Activated B cell treated with CpG ODN at 0.5 μM for 24 hours (primary cell): ENCODE data around the gene KCNAB2. TPM values are rescaled to one million over a fixed set of nuclear protein-coding genes. Genes with fewer than 3 reads are reported as not detected.

Source experiments
- ATAC-seq: fragments of 200-7000 bp; cut with Tn5 transposase; one replicate; pipeline ENCODE4 v1.10.0; 2021; ENCODE audit warnings: low read depth, mild to moderate bottlenecking, moderate library complexity
- CTCF ChIA-PET: fragments of 350-600 bp; sonication (Branson Sonifier 250); formaldehyde crosslinking; loops from one replicate; lab custom pipeline; 2021; ENCODE audit warnings: antibody characterized with exemption; lab: Charles Lee
- POLR2A ChIA-PET: fragments of 350-600 bp; sonication (Branson Sonifier 250); formaldehyde crosslinking; loops from one replicate; lab custom pipeline; 2021; ENCODE audit warnings: antibody characterized with exemption; lab: Charles Lee
- DNase-seq: peaks from one replicate; pipeline ENCODE4 v3.0.0; 2022
- H3K27ac Mint-ChIP-seq: one replicate; pipeline ENCODE4 v1.8.0; 2020; ENCODE audit warnings: mixed read lengths
- H3K27me3 Mint-ChIP-seq: one replicate; pipeline ENCODE4 v1.8.0; 2021; ENCODE audit warnings: mixed read lengths
- H3K36me3 Mint-ChIP-seq: one replicate; pipeline ENCODE4 v1.8.0; 2021; ENCODE audit warnings: low read depth, mixed read lengths
- H3K4me1 Mint-ChIP-seq: one replicate; pipeline ENCODE4 v1.8.0; 2021; ENCODE audit warnings: mixed read lengths
- H3K4me3 Mint-ChIP-seq: one replicate; pipeline ENCODE4 v1.8.0; 2020; ENCODE audit warnings: mild to moderate bottlenecking, mixed read lengths
- H3K9me3 Mint-ChIP-seq: one replicate; pipeline ENCODE4 v1.8.0; 2020; ENCODE audit warnings: mixed read lengths
- intact Hi-C: fragments of 100-400 bp; cut with micrococcal nuclease; formaldehyde crosslinking; loops from one replicate; pipeline ENCODE4 v1.15.1; 2024
- total RNA-seq: library from RNA; stranded (reverse); gene quantifications from 2 replicates; pipeline ENCODE4 v1.2.3, GENCODE V29; 2022
- TF ChIP-seq, protein P1 (sequence below): fragments of 200-600 bp; IDR thresholded peaks from one replicate; pipeline ENCODE4 v1.8.0; 2022; ENCODE audit warnings: antibody characterized with exemption, mild to moderate bottlenecking

The KCNAB2 gene
- total RNA-seq, 1 donor from 2014 or later: 121 TPM

DNA sequence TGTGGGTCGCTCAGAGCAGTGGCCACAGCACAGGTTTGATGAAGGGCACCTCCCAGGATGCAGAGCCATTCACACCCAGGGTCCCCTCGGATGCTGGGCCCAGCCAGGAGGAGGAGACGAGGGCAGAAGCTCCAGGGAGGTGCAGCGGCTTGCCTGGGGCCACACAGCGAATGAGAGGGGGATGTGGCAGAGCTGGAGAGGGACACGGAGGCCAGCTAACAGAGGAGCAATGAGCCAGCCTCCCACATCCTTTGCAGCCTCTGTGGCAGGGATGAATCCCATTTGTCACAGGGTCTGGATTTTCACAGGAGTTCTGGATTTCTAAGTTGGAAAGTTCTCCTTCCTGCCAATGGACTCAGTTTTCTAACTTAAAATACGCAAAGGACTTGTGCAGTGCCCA, 98.5 kb downstream of the KCNAB2 start:
- ChIA-PET CTCF (no interaction called here), POLR2A (no interaction called here)
- intact Hi-C loops: no loop called here

DNA sequence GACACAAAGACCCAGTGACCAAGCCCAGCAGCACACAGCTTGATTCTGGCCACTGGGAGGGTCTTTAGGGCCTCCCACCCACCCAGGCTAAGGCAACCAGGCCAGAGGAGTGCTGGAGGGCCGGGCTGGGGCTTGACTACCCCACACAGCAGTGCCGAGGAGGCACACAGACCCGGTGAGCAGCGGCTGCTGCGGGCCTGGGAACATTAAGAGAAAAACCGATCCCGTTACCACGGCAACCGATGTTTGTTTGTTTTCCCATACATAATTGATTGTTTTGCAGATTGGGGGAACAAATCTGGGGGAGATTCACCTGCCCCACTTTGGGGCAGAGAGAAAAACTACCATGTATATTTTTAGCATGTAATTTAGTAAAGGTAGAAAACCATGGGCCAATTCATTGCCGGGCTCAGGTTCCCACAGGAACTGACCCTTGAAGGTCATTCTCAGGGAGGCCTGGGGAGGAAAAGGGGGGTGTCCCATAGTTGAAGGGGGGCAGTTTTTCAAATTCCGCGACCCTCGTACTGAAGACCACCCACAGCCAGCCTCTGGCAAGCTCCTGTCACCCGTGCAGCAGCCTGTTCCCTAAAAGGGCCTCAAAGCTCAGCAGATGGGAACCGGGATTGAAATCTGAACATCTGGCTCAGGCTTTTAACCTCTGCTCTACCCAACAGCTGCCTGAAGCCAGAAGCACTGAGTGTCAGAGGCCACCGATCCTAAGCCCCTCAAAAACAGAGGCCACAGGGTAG, 99.1 kb downstream of the KCNAB2 start:
- peaks cover 7% of the 10 kb centered on the region for H3K4me1 Mint-ChIP-seq
- no peak for DNase-seq
- no peak for ATAC-seq
- H3K4me3 Mint-ChIP-seq: no peak overlapping the region
- peaks cover 15% of the 10 kb centered on the region for H3K27me3 Mint-ChIP-seq
- CTCF ChIA-PET: no interaction called here
- H3K9me3 Mint-ChIP-seq: no peaks in the 10 kb centered on the region
- POLR2A ChIA-PET: no interaction called here
- H3K36me3 Mint-ChIP-seq: no peaks in the 10 kb centered on the region
- no peak overlapping the region for H3K27ac Mint-ChIP-seq
- TF ChIP-seq, protein P1, sequence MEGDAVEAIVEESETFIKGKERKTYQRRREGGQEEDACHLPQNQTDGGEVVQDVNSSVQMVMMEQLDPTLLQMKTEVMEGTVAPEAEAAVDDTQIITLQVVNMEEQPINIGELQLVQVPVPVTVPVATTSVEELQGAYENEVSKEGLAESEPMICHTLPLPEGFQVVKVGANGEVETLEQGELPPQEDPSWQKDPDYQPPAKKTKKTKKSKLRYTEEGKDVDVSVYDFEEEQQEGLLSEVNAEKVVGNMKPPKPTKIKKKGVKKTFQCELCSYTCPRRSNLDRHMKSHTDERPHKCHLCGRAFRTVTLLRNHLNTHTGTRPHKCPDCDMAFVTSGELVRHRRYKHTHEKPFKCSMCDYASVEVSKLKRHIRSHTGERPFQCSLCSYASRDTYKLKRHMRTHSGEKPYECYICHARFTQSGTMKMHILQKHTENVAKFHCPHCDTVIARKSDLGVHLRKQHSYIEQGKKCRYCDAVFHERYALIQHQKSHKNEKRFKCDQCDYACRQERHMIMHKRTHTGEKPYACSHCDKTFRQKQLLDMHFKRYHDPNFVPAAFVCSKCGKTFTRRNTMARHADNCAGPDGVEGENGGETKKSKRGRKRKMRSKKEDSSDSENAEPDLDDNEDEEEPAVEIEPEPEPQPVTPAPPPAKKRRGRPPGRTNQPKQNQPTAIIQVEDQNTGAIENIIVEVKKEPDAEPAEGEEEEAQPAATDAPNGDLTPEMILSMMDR: no peak
- intact Hi-C loops: no loop called here

More for the DNA sequence above, 98.5 kb downstream of the KCNAB2 start:
- ATAC-seq: no peak
- Mint-ChIP-seq H3K27me3 (peaks cover 15% of the 10 kb centered on the region), H3K27ac (no peak overlapping the region), H3K9me3 (no peaks in the 10 kb centered on the region), H3K36me3 (no peaks in the 10 kb centered on the region), H3K4me3 (no peak overlapping the region), H3K4me1 (peaks cover 7% of the 10 kb centered on the region)
- TF ChIP-seq, protein P1: no peak
- no peak for DNase-seq

DNA sequence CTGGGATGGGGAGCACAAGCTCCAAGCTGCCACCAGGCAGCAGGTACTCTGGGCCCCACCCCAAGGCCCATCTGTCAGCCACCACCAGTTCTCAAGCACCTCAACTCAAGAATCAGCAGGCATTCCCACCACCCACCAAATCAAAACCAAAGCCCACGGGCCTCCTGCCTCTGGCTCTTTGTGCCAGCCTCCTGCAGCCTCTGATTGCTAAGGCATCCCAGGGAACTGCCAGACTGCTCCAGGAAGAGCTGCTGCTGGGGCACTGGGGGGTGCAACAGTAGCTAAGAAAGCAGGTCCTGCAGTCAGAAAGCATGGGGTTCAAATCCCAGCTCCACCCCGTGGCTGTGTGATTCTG, 99.7 kb downstream of the KCNAB2 start:
- no peaks in the 10 kb centered on the region for H3K36me3 Mint-ChIP-seq
- POLR2A ChIA-PET: no interaction called here
- no peaks in the 10 kb centered on the region for H3K9me3 Mint-ChIP-seq
- CTCF ChIA-PET: no interaction called here
- no peak for DNase-seq
- peaks cover 15% of the 10 kb centered on the region for H3K27me3 Mint-ChIP-seq
- TF ChIP-seq, protein P1: no peak
- no peak overlapping the region for H3K27ac Mint-ChIP-seq
- intact Hi-C loops: no loop called here
- peaks cover 7% of the 10 kb centered on the region for H3K4me1 Mint-ChIP-seq
- no peak overlapping the region for H3K4me3 Mint-ChIP-seq
- no peak for ATAC-seq

DNA sequence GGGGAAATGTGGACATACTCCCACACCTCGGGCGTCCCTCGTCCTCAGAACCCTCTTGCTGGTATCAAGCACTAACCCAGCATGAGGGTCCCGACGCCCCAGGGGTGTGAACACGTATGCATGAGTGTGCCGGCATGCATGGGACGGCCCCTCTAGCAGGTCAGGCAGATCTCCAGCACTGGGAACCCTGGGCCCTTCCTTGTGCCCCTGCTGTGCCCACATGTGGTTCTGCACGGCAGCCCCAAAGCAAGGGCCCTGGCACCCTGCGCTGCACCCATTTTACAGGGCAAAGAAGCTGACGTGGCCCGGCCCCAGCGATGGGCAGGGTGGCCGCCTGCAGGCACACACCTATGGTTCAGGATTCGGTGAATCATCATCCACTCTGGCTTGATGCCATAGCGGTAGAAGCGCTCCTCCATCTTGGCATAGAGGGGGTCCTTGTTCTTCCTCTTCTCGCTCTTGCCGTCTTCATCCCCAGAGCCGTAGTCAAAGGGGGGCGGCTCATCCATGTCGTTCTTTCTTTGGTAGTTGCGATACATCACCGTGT, 100.2 kb downstream of the KCNAB2 start:
- ATAC-seq (no peak), DNase-seq (no peak)
- Mint-ChIP-seq H3K27ac (no peak overlapping the region), H3K27me3 (peaks cover 15% of the 10 kb centered on the region), H3K9me3 (no peaks in the 10 kb centered on the region), H3K4me3 (no peak overlapping the region), H3K4me1 (peaks cover 7% of the 10 kb centered on the region), H3K36me3 (no peaks in the 10 kb centered on the region)
- POLR2A ChIA-PET: no interaction called here
- CTCF ChIA-PET: no interaction called here
- intact Hi-C loops: no loop called here
- TF ChIP-seq, protein P1: no peak

DNA sequence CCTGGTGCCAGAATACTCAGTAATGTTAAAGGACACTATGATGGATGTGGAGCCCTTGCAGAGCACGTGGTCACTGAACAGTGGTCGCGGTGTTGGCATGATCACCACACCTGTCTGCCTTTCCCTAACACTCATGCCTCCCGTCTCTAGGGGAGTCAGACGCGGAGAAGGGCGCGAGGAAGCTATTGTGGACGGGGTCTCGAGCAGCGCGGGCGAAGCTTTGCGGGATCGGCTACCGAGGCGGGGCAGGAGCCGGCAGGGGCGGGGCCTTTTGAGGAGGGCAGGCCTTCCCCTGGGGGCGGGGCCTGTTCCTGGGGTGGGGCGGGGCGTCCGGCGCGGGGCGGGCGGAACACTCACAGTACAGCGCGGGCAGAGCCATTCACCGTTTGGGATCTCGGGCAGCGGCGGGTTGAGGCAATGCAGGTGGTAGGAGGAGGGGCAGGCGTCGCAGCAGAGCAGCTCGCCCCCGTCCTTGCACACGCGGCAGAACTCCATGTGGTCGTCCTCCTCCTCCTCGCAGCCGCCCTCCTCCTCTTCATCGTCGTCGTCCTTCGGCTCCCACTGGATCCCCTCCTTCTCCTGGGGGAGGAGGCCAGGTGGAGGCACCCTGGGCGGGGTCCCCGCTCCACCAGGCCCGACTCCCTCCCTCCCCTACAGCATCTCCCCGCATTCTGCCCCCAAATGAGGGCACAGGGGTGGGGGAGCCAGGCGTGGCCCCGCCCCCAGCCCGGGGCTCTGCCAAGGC, 103.0 kb downstream of the KCNAB2 start:
- TF ChIP-seq, protein P1: no peak
- Mint-ChIP-seq H3K27me3 (peaks cover 16% of the 10 kb centered on the region), H3K4me3 (peak overlapping the region; percentile 64), H3K36me3 (no peaks in the 10 kb centered on the region), H3K27ac (no peak overlapping the region), H3K9me3 (no peaks in the 10 kb centered on the region), H3K4me1 (peaks cover 7% of the 10 kb centered on the region)
- POLR2A ChIA-PET: no interaction called here
- intact Hi-C loops: no loop called here
- CTCF ChIA-PET: no interaction called here
- peak; percentile 24 for DNase-seq
- ATAC-seq: peak; percentile 95
